Ramos (cell line): ENCODE data around the gene FILIP1.

Source experiments
- in situ Hi-C: fragments of 300-500 bp; cut with MboI; formaldehyde crosslinking; loops from one replicate; pipeline ENCODE4 v1.14.3; 2022; ENCODE audit warnings: low sequenced_read_pairs; ENCODE audit not compliant: unreplicated experiment

Gene FILIP1

GRCh38 chr6:75347898-75348610 is 145.5 kb downstream of the FILIP1 start:
- in situ Hi-C loops, result no loop called here

- in situ Hi-C loops, result no loop called here
Measured at GRCh38 chr6:75345413-75345812, 148.2 kb downstream of the FILIP1 start.

GRCh38 chr6:75344455-75344854 is 149.1 kb downstream of the FILIP1 start:
- in situ Hi-C loops, result no loop called here

GRCh38 chr6:75344021-75344420 is 149.6 kb downstream of the FILIP1 start:
- in situ Hi-C loops, result no loop called here

- in situ Hi-C loops, result no loop called here
Measured at GRCh38 chr6:75337835-75338580, 155.6 kb downstream of the FILIP1 start.

- in situ Hi-C loops, result no loop called here
Measured at GRCh38 chr6:75334266-75335040, 159.1 kb downstream of the FILIP1 start.

GRCh38 chr6:75333676-75334200 is 159.9 kb downstream of the FILIP1 start:
- in situ Hi-C loops, result no loop called here

- in situ Hi-C loops, result no loop called here
Measured at GRCh38 chr6:75331151-75331550, 162.4 kb downstream of the FILIP1 start.

- in situ Hi-C loops, result no loop called here
Measured at GRCh38 chr6:75329703-75330102, 163.9 kb downstream of the FILIP1 start.

- in situ Hi-C loops, result no loop called here
Measured at GRCh38 chr6:75327807-75328206, 165.8 kb downstream of the FILIP1 start.

GRCh38 chr6:75326557-75327258 is 166.9 kb downstream of the FILIP1 start:
- in situ Hi-C loops, result no loop called here

GRCh38 chr6:75318900-75319299 is 174.7 kb downstream of the FILIP1 start:
- in situ Hi-C loops, result no loop called here

GRCh38 chr6:75317503-75318206 is 175.9 kb downstream of the FILIP1 start:
- in situ Hi-C loops, result no loop called here

GRCh38 chr6:75315978-75316377 is 177.6 kb downstream of the FILIP1 start:
- in situ Hi-C loops, result no loop called here

- in situ Hi-C loops, result no loop called here
Measured at GRCh38 chr6:75308250-75308988, 185.2 kb downstream of the FILIP1 start.

- in situ Hi-C loops, result no loop called here
Measured at GRCh38 chr6:75307364-75308004, 186.1 kb downstream of the FILIP1 start.

- in situ Hi-C loops, result no loop called here
Measured at GRCh38 chr6:75306064-75306463, 187.5 kb downstream of the FILIP1 start.

- in situ Hi-C loops, result no loop called here
Measured at GRCh38 chr6:75305573-75305972, 188.0 kb downstream of the FILIP1 start.
